ENCODE data around the gene GTF2IRD2.
"Not testable (repeated sequence)": the region's sequence is repeated elsewhere in the genome, so short reads cannot be mapped to it uniquely, and the experiment has no call there.

The GTF2IRD2 gene

GRCh38 chr7:74850833-74851721 lies at the start of gene GTF2IRD2:
GTF2IRD2 (minus strand) TSS chr7:74851605; CDS start chr7:74836378, 15,227 bp downstream.
- H3K27me3 Mint-ChIP-seq, H3K9me3 Mint-ChIP-seq: not testable (repeated sequence)

GRCh38 chr7:74890158-74891123 lies 39.0 kb upstream of the GTF2IRD2 start:
- peak overlapping the region; percentile 79 for H3K4me3 Mint-ChIP-seq
- peak; percentile 90 for DNase-seq
- H3K36me3 Mint-ChIP-seq, CTCF ChIA-PET, H3K27me3 Mint-ChIP-seq, H3K4me1 Mint-ChIP-seq, H3K9me3 Mint-ChIP-seq: not testable (repeated sequence)
- H3K27ac Mint-ChIP-seq, result peak overlapping the region; percentile 94

More at GRCh38 chr7:74850833-74851721, at the start of gene GTF2IRD2:
- Mint-ChIP-seq H3K4me3 (peak within 1 kb of the TSS; percentile 64), H3K27ac (peak within 1 kb of the TSS; percentile 86)
- peak; percentile 79 for DNase-seq
- CTCF ChIA-PET, H3K36me3 Mint-ChIP-seq, H3K4me1 Mint-ChIP-seq: not testable (repeated sequence)

DNA sequence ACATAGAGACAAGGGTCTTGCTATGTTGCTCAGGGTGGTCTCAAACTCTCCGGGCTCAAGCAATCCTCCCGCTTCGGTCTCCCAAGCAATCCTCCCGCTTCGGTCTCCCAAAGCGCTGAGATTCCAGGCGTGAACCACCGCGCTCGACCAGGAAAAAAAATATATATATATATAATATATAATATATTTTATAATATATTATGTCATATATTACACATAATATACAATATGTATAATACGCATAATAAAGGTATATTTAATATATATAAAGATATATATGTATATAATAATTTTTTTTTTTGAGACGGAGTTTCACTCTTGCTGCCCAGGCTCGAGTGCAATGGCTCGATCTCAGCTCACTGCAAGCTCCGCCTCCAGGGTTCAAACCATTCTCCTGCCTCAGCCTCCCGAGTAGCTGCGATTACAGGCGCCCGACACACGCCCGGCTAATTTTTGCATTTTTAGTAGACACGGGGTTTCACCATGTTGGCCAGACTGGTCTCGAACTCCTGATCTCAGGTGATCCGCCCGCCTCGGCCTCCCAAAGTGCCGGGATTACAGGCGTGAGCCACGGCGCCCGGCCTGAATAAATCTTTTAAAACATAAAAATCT lies 38.2 kb upstream of the GTF2IRD2 start:
- H3K4me1 Mint-ChIP-seq, H3K27ac Mint-ChIP-seq, H3K9me3 Mint-ChIP-seq, H3K36me3 Mint-ChIP-seq, CTCF ChIA-PET, DNase-seq, H3K27me3 Mint-ChIP-seq: not testable (repeated sequence)
- peak overlapping the region; percentile 64 for H3K4me3 Mint-ChIP-seq

GRCh38 chr7:74885295-74885694 lies 33.9 kb upstream of the GTF2IRD2 start:
- H3K27me3 Mint-ChIP-seq, H3K4me3 Mint-ChIP-seq, H3K27ac Mint-ChIP-seq, H3K36me3 Mint-ChIP-seq, DNase-seq, H3K9me3 Mint-ChIP-seq, H3K4me1 Mint-ChIP-seq, CTCF ChIA-PET: not testable (repeated sequence)

GRCh38 chr7:74882110-74882509 lies 30.7 kb upstream of the GTF2IRD2 start:
- H3K9me3 Mint-ChIP-seq, H3K27me3 Mint-ChIP-seq, H3K36me3 Mint-ChIP-seq, DNase-seq, H3K27ac Mint-ChIP-seq, CTCF ChIA-PET, H3K4me1 Mint-ChIP-seq, H3K4me3 Mint-ChIP-seq: not testable (repeated sequence)

GRCh38 chr7:74874748-74875512 lies 23.5 kb upstream of the GTF2IRD2 start:
- DNase-seq, H3K4me3 Mint-ChIP-seq, H3K9me3 Mint-ChIP-seq, H3K4me1 Mint-ChIP-seq, H3K27ac Mint-ChIP-seq, H3K27me3 Mint-ChIP-seq, CTCF ChIA-PET, H3K36me3 Mint-ChIP-seq: not testable (repeated sequence)

GRCh38 chr7:74874104-74874747 lies 22.8 kb upstream of the GTF2IRD2 start:
- H3K4me1 Mint-ChIP-seq, H3K27me3 Mint-ChIP-seq, DNase-seq, H3K36me3 Mint-ChIP-seq, CTCF ChIA-PET, H3K27ac Mint-ChIP-seq, H3K4me3 Mint-ChIP-seq, H3K9me3 Mint-ChIP-seq: not testable (repeated sequence)

DNA sequence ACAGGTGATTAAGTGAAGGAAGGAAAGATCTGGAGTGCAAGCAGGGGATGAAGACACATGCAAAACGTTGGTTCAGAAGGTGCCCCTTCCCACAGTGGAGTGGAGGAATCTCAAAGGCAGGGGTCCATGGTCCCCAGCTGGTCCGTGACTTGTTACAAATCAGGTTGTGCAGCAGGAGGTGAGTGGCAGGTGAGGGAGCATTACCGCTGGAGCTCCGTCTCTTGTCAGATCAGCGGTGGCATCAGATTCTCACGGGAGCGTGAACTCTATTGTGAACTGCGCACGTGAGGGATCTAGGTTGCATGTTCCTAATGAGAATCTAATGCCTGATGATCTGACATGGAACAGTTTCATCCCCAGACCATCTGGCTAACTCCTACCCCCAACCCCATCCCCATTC lies 21.1 kb upstream of the GTF2IRD2 start:
- CTCF ChIA-PET, H3K36me3 Mint-ChIP-seq, H3K9me3 Mint-ChIP-seq, DNase-seq, H3K27me3 Mint-ChIP-seq, H3K4me3 Mint-ChIP-seq, H3K27ac Mint-ChIP-seq, H3K4me1 Mint-ChIP-seq: not testable (repeated sequence)

DNA sequence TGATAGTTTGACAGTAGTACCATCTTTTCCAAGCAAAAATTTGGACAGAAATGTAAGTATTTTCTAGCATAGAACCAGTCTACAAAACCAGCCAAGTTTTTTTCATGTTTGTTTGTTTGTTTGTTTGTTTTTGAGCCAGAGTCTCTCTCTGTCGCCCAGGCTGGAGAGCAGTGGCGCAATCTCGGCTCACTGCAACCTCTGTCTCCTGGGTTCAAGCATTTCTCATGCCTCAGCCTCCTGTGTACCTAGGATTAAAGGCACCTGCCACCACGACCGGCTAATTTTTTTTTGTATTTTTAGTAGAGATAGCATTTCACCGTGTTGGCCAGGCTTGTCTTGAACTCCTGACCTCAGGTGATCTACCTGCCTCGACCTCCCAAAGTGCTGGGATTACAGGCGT lies 14.4 kb upstream of the GTF2IRD2 start:
- DNase-seq, H3K27ac Mint-ChIP-seq, H3K36me3 Mint-ChIP-seq, CTCF ChIA-PET, H3K4me1 Mint-ChIP-seq, H3K27me3 Mint-ChIP-seq, H3K9me3 Mint-ChIP-seq, H3K4me3 Mint-ChIP-seq: not testable (repeated sequence)

DNA sequence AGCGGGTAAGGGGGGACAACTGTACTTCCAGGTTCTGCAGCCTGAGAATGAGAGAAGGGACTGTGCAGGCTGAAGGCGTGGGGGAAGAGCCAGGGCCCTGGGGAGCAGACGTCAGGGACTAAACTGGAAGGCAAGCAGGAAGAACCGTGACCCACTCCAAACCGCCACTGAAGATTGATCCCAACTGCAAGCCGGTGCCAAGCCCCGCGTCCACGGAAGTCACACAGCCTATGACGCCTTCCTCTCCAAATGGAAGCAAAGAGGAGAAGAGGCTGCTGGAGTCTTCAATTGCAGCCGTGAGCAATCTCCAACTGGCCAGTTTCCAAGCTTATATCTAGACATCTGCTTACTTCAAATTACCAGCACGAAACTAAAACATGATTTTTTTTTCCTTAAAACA lies 1.6 kb downstream of the GTF2IRD2 start:
- H3K9me3 Mint-ChIP-seq, CTCF ChIA-PET, H3K27me3 Mint-ChIP-seq, H3K36me3 Mint-ChIP-seq, H3K4me1 Mint-ChIP-seq, DNase-seq, H3K27ac Mint-ChIP-seq, H3K4me3 Mint-ChIP-seq: not testable (repeated sequence)

GRCh38 chr7:74830411-74830810 lies 21.0 kb downstream of the GTF2IRD2 start:
- H3K27ac Mint-ChIP-seq, H3K4me1 Mint-ChIP-seq, H3K27me3 Mint-ChIP-seq, H3K36me3 Mint-ChIP-seq, DNase-seq, CTCF ChIA-PET, H3K4me3 Mint-ChIP-seq, H3K9me3 Mint-ChIP-seq: not testable (repeated sequence)

DNA sequence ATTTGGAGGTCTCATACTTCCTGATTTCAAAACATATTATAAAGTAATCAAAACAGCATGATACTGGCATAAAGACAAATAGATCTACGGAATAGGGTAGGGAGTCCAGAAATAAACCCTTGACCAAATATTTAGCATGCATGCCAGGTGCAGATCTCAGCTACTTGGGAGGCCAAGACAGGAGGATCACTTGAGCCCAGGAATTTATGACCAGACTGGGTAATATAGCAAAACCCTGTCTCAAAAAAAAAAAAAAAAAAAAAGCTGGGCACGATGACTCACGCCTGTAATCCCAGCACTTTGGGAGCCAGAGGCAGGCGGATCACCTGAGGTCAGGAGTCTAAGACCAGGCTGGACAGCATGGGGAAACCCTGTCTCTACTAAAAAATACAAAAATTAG lies 21.4 kb downstream of the GTF2IRD2 start:
- DNase-seq, H3K36me3 Mint-ChIP-seq, CTCF ChIA-PET, H3K4me1 Mint-ChIP-seq, H3K9me3 Mint-ChIP-seq, H3K27me3 Mint-ChIP-seq, H3K4me3 Mint-ChIP-seq, H3K27ac Mint-ChIP-seq: not testable (repeated sequence)

DNA sequence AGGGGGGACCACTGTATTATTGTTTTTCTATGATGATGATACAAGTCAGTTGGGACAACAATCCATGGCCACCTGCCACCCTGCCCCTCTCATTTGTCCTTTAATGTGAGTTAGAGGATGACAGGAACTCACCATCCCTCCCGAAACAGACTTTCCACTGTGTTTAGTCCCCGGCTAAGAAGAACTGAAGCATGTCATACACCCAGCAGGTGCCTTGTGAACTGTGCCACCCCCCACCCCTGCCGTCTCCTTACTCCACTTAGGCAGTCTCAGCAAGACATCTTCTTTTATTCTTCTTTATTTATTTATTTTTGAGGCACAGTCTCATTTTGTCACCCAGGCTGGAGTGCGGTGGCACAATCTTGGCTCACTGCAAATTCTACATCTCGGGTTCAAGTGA lies 30.1 kb downstream of the GTF2IRD2 start:
- H3K9me3 Mint-ChIP-seq, H3K4me1 Mint-ChIP-seq, DNase-seq, CTCF ChIA-PET, H3K36me3 Mint-ChIP-seq, H3K4me3 Mint-ChIP-seq, H3K27ac Mint-ChIP-seq, H3K27me3 Mint-ChIP-seq: not testable (repeated sequence)
